Naive thymus-derived CD4-positive, alpha-beta T cell (primary cell): ENCODE results near the gene OLFML2A. TPM values are rescaled to one million over a fixed set of nuclear protein-coding genes. Genes with fewer than 3 reads are reported as not detected.

ENCODE experiments used
- ATAC-seq: fragments of 150-1000 bp; cut with Tn5 transposase; 2 replicates; pipeline ENCODE4 v1.10.0; 2021; ENCODE audit warnings: mild to moderate bottlenecking, moderate library complexity
- CTCF ChIA-PET: fragments of 350-600 bp; sonication (Branson Sonifier 250); formaldehyde crosslinking; loops from one replicate; lab custom pipeline; 2021; ENCODE audit warnings: antibody characterized with exemption; lab: Charles Lee
- POLR2A ChIA-PET: fragments of 350-600 bp; sonication (Branson Sonifier 250); formaldehyde crosslinking; loops from one replicate; lab custom pipeline; 2021; ENCODE audit warnings: antibody characterized with exemption, inconsistent platforms; lab: Charles Lee
- DNase-seq, 9 donors: peaks; one replicate each; pipeline versions ENCODE4 v3.0.0 to v3.0.0-alpha.2; 2020 to 2022; ENCODE audit warnings: mixed read lengths in 1 of 9
- H3K27ac ChIP-seq: one replicate; pipeline ENCODE4 v1.7.0; 2013; ENCODE audit warnings: mild to moderate bottlenecking, low read depth, low read length, moderate library complexity
- H3K27me3 ChIP-seq, 2 donors: one replicate each; pipeline ENCODE4 v1.7.0; 2013; ENCODE audit warnings: low read length in 2 of 2, mild to moderate bottlenecking in 2 of 2, moderate library complexity in 2 of 2; ENCODE audit not compliant: control insufficient read depth in 2 of 2, insufficient read depth in 2 of 2
- H3K36me3 ChIP-seq, 3 experiments: 1 replicate in 2 of 3; 2 replicates in 1 of 3; pipeline ENCODE4 v1.7.0; 2013; ENCODE audit warnings: low read length in 3 of 3, mild to moderate bottlenecking in 3 of 3, moderate library complexity in 1 of 3; ENCODE audit not compliant: insufficient read depth in 3 of 3, control insufficient read depth in 2 of 3
- H3K4me1 ChIP-seq, 2 donors: one replicate each; pipeline ENCODE4 v1.7.0; 2013; ENCODE audit warnings: low read length in 2 of 2, mild to moderate bottlenecking in 2 of 2, moderate library complexity in 1 of 2; ENCODE audit not compliant: control insufficient read depth in 2 of 2, insufficient read depth in 2 of 2
- H3K4me3 ChIP-seq: 2 replicates; pipeline ENCODE4 v1.7.0; 2013; ENCODE audit warnings: mild to moderate bottlenecking, low read length
- H3K9me3 ChIP-seq, 3 experiments: 1 replicate in 2 of 3; 2 replicates in 1 of 3; pipeline ENCODE4 v1.7.0; 2013; ENCODE audit warnings: low read length in 3 of 3; ENCODE audit not compliant: control insufficient read depth in 2 of 3
- H3K27ac Mint-ChIP-seq, 9 donors: one replicate each; pipeline ENCODE4 v1.8.0; 2020 to 2022; ENCODE audit warnings: mixed read lengths in 9 of 9, mild to moderate bottlenecking in 8 of 9, moderate library complexity in 5 of 9, inconsistent platforms in 2 of 9
- H3K27me3 Mint-ChIP-seq, 5 donors: one replicate each; pipeline ENCODE4 v1.8.0; 2021 to 2022; ENCODE audit warnings: mixed read lengths in 5 of 5, mild to moderate bottlenecking in 1 of 5
- H3K36me3 Mint-ChIP-seq, 5 donors: one replicate each; pipeline ENCODE4 v1.8.0; 2020 to 2022; ENCODE audit warnings: mixed read lengths in 5 of 5, mild to moderate bottlenecking in 3 of 5, inconsistent platforms in 1 of 5
- H3K4me1 Mint-ChIP-seq, 7 donors: one replicate each; pipeline ENCODE4 v1.8.0; 2020 to 2022; ENCODE audit warnings: mixed read lengths in 7 of 7, mild to moderate bottlenecking in 3 of 7, inconsistent platforms in 1 of 7
- H3K4me3 Mint-ChIP-seq, 10 donors: one replicate each; pipeline ENCODE4 v1.8.0; 2020 to 2022; ENCODE audit warnings: mild to moderate bottlenecking in 10 of 10, mixed read lengths in 10 of 10, moderate library complexity in 6 of 10, inconsistent platforms in 2 of 10
- H3K9me3 Mint-ChIP-seq, 11 donors: one replicate each; pipeline ENCODE4 v1.8.0; 2020 to 2022; ENCODE audit warnings: mixed read lengths in 11 of 11, mild to moderate bottlenecking in 4 of 11, inconsistent platforms in 1 of 11, moderate library complexity in 1 of 11
- intact Hi-C, 2 donors: fragments of 100-400 bp; cut with micrococcal nuclease; formaldehyde crosslinking; loops; one replicate each; pipeline ENCODE4 v1.15.1; 2023
- polyA plus RNA-seq, 2 donors: library from polyadenylated mRNA; unstranded; fragments of 300-500 nt; fragmentation: Illumina TruSeq; gene quantifications; one replicate each; pipeline ENCODE4 v1.2.3, GENCODE V29; 2021
- total RNA-seq, 6 experiments: library from RNA in 5 of 6; stranded (reverse) in 5 of 6; gene quantifications; 1 replicate in 5 of 6; 2 replicates in 1 of 6; pipeline ENCODE4 v1.2.3 and lab custom pipeline; 2021 to 2026

The OLFML2A gene
- total and polyA plus RNA-seq, 7 experiments from 2014 or later: 0.51 TPM; not detected in 6

GRCh38 chr9:124813041-124813440, 36.1 kb downstream of the OLFML2A start:
- Mint-ChIP-seq H3K36me3 (no peaks in the 10 kb centered on the region), H3K4me1 (peaks cover 0 to 6% (median 0%) of the 10 kb centered on the region in 7 donors), H3K4me3 (no peak overlapping the region), H3K27ac (no peak overlapping the region), H3K9me3 (no peaks in the 10 kb centered on the region), H3K27me3 (peaks cover 2 to 16% (median 5%) of the 10 kb centered on the region in 5 donors)
- no peak overlapping the region for H3K4me3 ChIP-seq
- no peaks in the 10 kb centered on the region for H3K36me3 ChIP-seq
- H3K9me3 ChIP-seq: no peaks in the 10 kb centered on the region
- no peak overlapping the region for H3K27ac ChIP-seq
- no peaks in the 10 kb centered on the region for H3K27me3 ChIP-seq
- no peaks in the 10 kb centered on the region for H3K4me1 ChIP-seq
- ATAC-seq (no peak), DNase-seq (no peak)
- intact Hi-C loops: no loop called here
- ChIA-PET CTCF (no interaction called here), POLR2A (no interaction called here)

DNA sequence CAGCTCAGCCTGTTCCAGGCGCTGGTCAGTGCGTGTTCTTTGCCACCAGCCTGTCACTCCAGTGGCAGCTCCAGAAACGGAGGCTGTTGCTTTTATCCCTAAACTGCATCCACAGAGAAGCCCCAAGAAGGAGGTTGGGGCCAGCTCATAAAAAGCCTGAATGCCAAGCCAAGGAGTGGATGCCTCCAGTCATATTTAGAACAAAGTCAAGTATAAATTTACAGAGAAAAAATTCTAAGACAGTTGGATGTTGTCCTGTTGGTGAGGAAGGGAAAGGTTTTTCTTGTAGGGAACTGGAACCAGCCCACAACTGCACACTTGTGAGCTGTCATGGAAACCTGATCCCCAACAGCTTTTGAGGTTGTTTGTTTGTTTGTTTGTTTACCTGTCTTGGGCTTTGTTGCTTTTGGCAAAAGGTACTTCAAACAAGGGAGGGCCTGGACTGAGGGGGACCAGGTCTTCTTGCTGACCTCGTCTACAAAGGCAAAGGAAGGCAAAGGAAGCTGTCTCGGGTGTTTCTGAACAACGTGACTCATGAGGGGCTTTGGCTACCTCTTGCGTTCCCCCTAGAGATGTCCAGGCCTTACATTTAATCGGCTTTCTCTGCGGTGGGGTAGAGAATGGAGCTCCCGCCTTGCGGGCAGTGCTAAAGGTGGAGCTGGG, 36.7 kb downstream of the OLFML2A start:
- Histone ChIP-seq H3K27me3 (no peaks in the 10 kb centered on the region), H3K4me3 (no peak overlapping the region), H3K27ac (no peak overlapping the region), H3K4me1 (no peaks in the 10 kb centered on the region), H3K36me3 (no peaks in the 10 kb centered on the region), H3K9me3 (no peaks in the 10 kb centered on the region)
- Mint-ChIP-seq H3K27me3 (peaks cover 0 to 19% (median 5%) of the 10 kb centered on the region in 5 donors), H3K9me3 (no peaks in the 10 kb centered on the region), H3K4me3 (no peak overlapping the region), H3K27ac (no peak overlapping the region), H3K36me3 (no peaks in the 10 kb centered on the region), H3K4me1 (peaks cover 0 to 12% (median 3%) of the 10 kb centered on the region in 7 donors)
- ChIA-PET CTCF (no interaction called here), POLR2A (no interaction called here)
- intact Hi-C loops: no loop called here
- ATAC-seq (no peak), DNase-seq (no peak)

DNA sequence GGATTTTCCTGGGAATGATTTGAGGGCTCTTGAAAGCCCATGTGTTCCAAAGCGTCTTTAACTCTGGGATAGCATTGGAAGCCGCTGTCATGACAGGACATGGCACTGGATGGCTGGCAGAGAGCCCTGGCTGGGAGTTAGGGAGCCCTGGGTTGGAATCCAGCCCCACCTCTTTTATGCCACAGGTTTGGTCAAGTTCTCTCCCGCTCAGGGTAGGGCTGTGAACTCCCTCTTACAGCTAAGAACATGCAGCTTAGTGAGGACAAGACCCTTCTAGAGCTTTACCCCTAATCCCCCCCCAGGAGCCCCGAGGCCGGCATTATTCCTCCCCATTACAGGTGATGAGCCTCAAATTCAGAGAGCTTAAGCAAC, 37.2 kb downstream of the OLFML2A start:
- POLR2A ChIA-PET: no interaction called here
- Mint-ChIP-seq H3K36me3 (no peaks in the 10 kb centered on the region), H3K4me1 (peaks cover 0 to 14% (median 3%) of the 10 kb centered on the region in 7 donors), H3K4me3 (no peak overlapping the region), H3K27ac (no peak overlapping the region), H3K27me3 (peaks cover 0 to 19% (median 5%) of the 10 kb centered on the region in 5 donors), H3K9me3 (no peaks in the 10 kb centered on the region)
- intact Hi-C loops: no loop called here
- Histone ChIP-seq H3K27me3 (no peaks in the 10 kb centered on the region), H3K27ac (no peak overlapping the region), H3K4me3 (no peak overlapping the region), H3K36me3 (no peaks in the 10 kb centered on the region), H3K4me1 (no peaks in the 10 kb centered on the region), H3K9me3 (no peaks in the 10 kb centered on the region)
- no peak for ATAC-seq
- CTCF ChIA-PET: interaction anchor here (0.7 kb wide), 1 partner anchor 16 kb away, joined by 3 read pairs; no protein-coding TSS in a partner anchor
- no peak for DNase-seq

- intact Hi-C loops: no loop called here
- peaks cover 0 to 19% (median 5%) of the 10 kb centered on the region in 5 donors for H3K27me3 Mint-ChIP-seq
- ChIA-PET CTCF (no interaction called here), POLR2A (no interaction called here)
- H3K4me1 Mint-ChIP-seq: peaks cover 0 to 14% (median 3%) of the 10 kb centered on the region in 7 donors
- no peak overlapping the region for H3K27ac ChIP-seq
- no peak overlapping the region for H3K4me3 ChIP-seq
- no peak overlapping the region for H3K27ac Mint-ChIP-seq
- no peaks in the 10 kb centered on the region for H3K4me1 ChIP-seq
- H3K9me3 ChIP-seq: no peaks in the 10 kb centered on the region
- H3K27me3 ChIP-seq: no peaks in the 10 kb centered on the region
- H3K36me3 ChIP-seq: no peaks in the 10 kb centered on the region
- H3K9me3 Mint-ChIP-seq: no peaks in the 10 kb centered on the region
- DNase-seq (no peak), ATAC-seq (no peak)
- no peaks in the 10 kb centered on the region for H3K36me3 Mint-ChIP-seq
- no peak overlapping the region for H3K4me3 Mint-ChIP-seq
Measured at GRCh38 chr9:124815601-124816000, 38.7 kb downstream of the OLFML2A start.

DNA sequence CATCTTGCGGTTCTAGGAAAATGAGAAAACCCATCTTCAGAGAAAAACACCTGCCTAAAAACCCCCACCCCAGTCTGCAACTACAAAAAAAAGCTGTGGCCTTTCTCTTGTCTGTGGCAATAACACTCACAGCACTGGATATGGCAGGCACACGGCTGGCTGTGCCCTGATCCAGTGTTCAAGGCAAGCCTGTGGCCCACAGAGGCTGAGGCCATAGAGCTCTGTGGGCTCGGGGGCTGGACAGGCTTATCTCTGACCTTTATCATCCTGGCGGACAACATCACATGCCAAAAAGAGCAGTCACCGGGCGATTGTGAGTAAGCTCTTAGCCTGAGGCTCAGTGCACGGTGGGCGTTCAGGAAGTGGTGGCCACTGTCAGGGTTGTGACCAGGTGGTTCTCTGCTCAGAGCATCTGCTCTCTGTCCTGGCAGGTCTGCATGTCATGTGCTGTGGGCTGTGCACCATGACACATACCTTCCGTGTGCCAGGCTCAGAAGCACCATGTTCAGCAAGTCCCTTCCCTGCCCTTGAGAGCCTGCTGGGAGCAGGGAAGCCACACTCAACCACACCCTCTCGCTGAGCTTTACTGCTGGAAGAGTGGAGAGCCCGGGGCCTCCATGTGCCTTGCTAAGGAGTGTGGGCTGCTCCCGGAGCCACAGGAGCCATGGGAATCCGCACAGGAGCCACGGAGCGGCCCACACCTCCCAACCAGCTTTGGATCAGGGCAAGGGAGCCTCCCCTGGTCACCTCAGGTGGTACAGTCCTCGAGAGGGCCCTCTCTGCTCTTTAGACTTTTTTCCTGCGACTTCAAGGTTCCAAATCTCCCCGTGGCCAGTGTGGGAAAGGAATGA, 41.7 kb downstream of the OLFML2A start:
- Histone ChIP-seq H3K4me1 (no peaks in the 10 kb centered on the region), H3K36me3 (no peaks in the 10 kb centered on the region), H3K4me3 (no peak overlapping the region), H3K27me3 (no peaks in the 10 kb centered on the region), H3K27ac (no peak overlapping the region), H3K9me3 (no peaks in the 10 kb centered on the region)
- DNase-seq (peak in 1 of 9 donors; percentile 29), ATAC-seq (no peak)
- CTCF ChIA-PET: no interaction called here
- peaks cover 0 to 14% (median 3%) of the 10 kb centered on the region in 7 donors for H3K4me1 Mint-ChIP-seq
- no peaks in the 10 kb centered on the region for H3K36me3 Mint-ChIP-seq
- intact Hi-C loops: no loop called here
- H3K9me3 Mint-ChIP-seq: no peaks in the 10 kb centered on the region
- POLR2A ChIA-PET: no interaction called here
- peaks cover 0 to 21% (median 7%) of the 10 kb centered on the region in 5 donors for H3K27me3 Mint-ChIP-seq
- peak overlapping the region in 1 of 10 donors; percentile 26 for H3K4me3 Mint-ChIP-seq
- peak overlapping the region in 2 of 9 donors; percentile 11 to 26 for H3K27ac Mint-ChIP-seq

DNA sequence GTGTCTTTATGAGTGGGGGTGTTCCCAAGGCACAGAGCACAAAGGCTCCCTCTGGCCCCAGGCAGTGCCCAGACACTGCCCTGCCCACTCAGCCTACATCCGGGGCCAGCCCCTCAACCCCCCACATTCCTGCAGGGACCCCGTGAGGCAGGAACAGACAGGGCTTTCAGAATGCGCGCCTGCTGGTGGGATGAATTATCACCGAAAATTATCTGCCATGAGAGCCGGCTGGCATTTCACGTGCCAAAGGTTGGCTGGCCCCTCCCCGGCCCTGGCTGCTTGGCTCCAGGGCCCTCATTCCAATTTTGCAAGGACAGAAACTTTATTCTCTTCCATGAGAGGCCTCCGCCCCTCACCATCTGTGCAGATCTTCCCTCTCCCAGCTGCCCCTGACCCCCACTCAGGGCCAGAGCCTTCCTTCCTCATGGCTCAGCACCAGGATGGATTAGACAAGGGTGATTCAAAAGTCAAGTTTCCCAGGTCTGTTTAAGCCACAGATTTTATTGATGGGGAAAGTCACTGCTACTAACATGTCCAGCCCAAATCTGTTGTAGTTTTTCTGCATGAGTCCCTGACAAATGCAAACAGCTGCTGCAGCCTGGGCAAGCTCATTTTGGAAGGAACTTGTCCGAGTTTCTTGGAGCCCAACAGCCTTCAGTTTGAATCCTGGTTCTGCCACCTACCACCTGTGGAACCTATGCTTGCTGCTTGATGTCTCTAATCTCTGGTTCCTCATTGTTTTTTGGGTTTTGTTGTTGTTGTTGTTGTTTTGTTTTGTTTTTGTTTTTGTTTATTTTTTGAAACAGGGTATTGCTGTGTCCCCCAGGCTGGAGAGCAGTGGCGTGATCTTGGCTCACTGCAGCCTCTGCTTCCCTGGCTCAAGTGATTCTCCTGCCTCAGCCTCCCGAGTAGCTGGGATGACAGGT, 44.0 kb downstream of the OLFML2A start:
- no peak overlapping the region for H3K4me3 Mint-ChIP-seq
- peaks cover 0 to 14% (median 3%) of the 10 kb centered on the region in 7 donors for H3K4me1 Mint-ChIP-seq
- no peaks in the 10 kb centered on the region for H3K4me1 ChIP-seq
- H3K27ac ChIP-seq: no peak overlapping the region
- H3K9me3 ChIP-seq: no peaks in the 10 kb centered on the region
- CTCF ChIA-PET: no interaction called here
- peaks cover 0 to 14% (median 7%) of the 10 kb centered on the region in 5 donors for H3K27me3 Mint-ChIP-seq
- H3K4me3 ChIP-seq: no peak overlapping the region
- DNase-seq: no peak
- no peak overlapping the region for H3K27ac Mint-ChIP-seq
- H3K36me3 Mint-ChIP-seq: no peaks in the 10 kb centered on the region
- no peak for ATAC-seq
- H3K27me3 ChIP-seq: no peaks in the 10 kb centered on the region
- POLR2A ChIA-PET: no interaction called here
- no peaks in the 10 kb centered on the region for H3K9me3 Mint-ChIP-seq
- H3K36me3 ChIP-seq: no peaks in the 10 kb centered on the region
- intact Hi-C loops: no loop called here
